Memory B cell (primary cell): ENCODE results near the gene CASP8.
A peak's percentile ranks its signal among the peaks of the same experiment; 100 is the strongest.
"Not testable (repeated sequence)": the region's sequence is repeated elsewhere in the genome, so short reads cannot be mapped to it uniquely, and the experiment has no call there.

ENCODE experiments used
- ATAC-seq: fragments of 150-1000 bp; cut with Tn5 transposase; 2 replicates; pipeline ENCODE4 v1.10.0; 2021; ENCODE audit warnings: low read depth, mild to moderate bottlenecking, moderate library complexity
- DNase-seq, 2 donors: peaks; one replicate each; pipeline ENCODE4 v3.0.0; 2022; ENCODE audit warnings: low spot score in 2 of 2
- H3K27ac Mint-ChIP-seq: one replicate; pipeline ENCODE4 v1.8.0; 2022; ENCODE audit warnings: mild to moderate bottlenecking, moderate library complexity, mixed read lengths
- H3K27me3 Mint-ChIP-seq: one replicate; pipeline ENCODE4 v1.8.0; 2022; ENCODE audit warnings: mixed read lengths
- H3K36me3 Mint-ChIP-seq: one replicate; pipeline ENCODE4 v1.8.0; 2022; ENCODE audit warnings: mild to moderate bottlenecking, mixed read lengths
- H3K4me1 Mint-ChIP-seq: one replicate; pipeline ENCODE4 v1.8.0; 2022; ENCODE audit warnings: mixed read lengths
- H3K4me3 Mint-ChIP-seq: one replicate; pipeline ENCODE4 v1.8.0; 2022; ENCODE audit warnings: mild to moderate bottlenecking, moderate library complexity, mixed read lengths
- H3K9me3 Mint-ChIP-seq: one replicate; pipeline ENCODE4 v1.8.0; 2022; ENCODE audit warnings: mixed read lengths

The CASP8 gene

GRCh38 chr2:201233812-201234662, 26.3 kb upstream of the CASP8 start:
- DNase-seq (peak in 1 of 2 donors; percentile 31), ATAC-seq (peak; percentile 2)
- peak overlapping the region; percentile 89 for H3K4me3 Mint-ChIP-seq
- no peaks in the 10 kb centered on the region for H3K9me3 Mint-ChIP-seq
- H3K27ac Mint-ChIP-seq, result peak overlapping the region; percentile 96
- H3K27me3 Mint-ChIP-seq, result no peaks in the 10 kb centered on the region
- H3K36me3 Mint-ChIP-seq, result peaks cover 6% of the 10 kb centered on the region
- H3K4me1 Mint-ChIP-seq, result peaks cover 35% of the 10 kb centered on the region

- no peak for ATAC-seq
- Mint-ChIP-seq H3K4me1 (peaks cover 38% of the 10 kb centered on the region), H3K36me3 (peaks cover 11% of the 10 kb centered on the region), H3K9me3 (no peaks in the 10 kb centered on the region), H3K27me3 (no peaks in the 10 kb centered on the region), H3K4me3 (peak overlapping the region; percentile 89), H3K27ac (peak overlapping the region; percentile 96)
- no peak for DNase-seq
Measured at GRCh38 chr2:201234663-201235135, 25.6 kb upstream of the CASP8 start.

- peaks cover 20% of the 10 kb centered on the region for H3K36me3 Mint-ChIP-seq
- no peaks in the 10 kb centered on the region for H3K27me3 Mint-ChIP-seq
- peak overlapping the region; percentile 96 for H3K27ac Mint-ChIP-seq
- H3K4me1 Mint-ChIP-seq, result peaks cover 50% of the 10 kb centered on the region
- no peaks in the 10 kb centered on the region for H3K9me3 Mint-ChIP-seq
- DNase-seq (peak; percentile 52 to 67), ATAC-seq (peak; percentile 18)
- H3K4me3 Mint-ChIP-seq, result peak overlapping the region; percentile 68
Measured at GRCh38 chr2:201235860-201236811, 24.2 kb upstream of the CASP8 start.

- Mint-ChIP-seq H3K36me3 (peaks cover 20% of the 10 kb centered on the region), H3K27ac (peak overlapping the region; percentile 67), H3K9me3 (no peaks in the 10 kb centered on the region), H3K4me3 (no peak overlapping the region), H3K27me3 (no peaks in the 10 kb centered on the region), H3K4me1 (peaks cover 46% of the 10 kb centered on the region)
- ATAC-seq (no peak), DNase-seq (no peak)
Measured at GRCh38 chr2:201237486-201238123, 22.7 kb upstream of the CASP8 start.

- H3K9me3 Mint-ChIP-seq, ATAC-seq, H3K27me3 Mint-ChIP-seq, H3K4me3 Mint-ChIP-seq, DNase-seq: not testable (repeated sequence)
- peak overlapping the region; percentile 64 for H3K27ac Mint-ChIP-seq
- peaks cover 20% of the 10 kb centered on the region for H3K36me3 Mint-ChIP-seq
- H3K4me1 Mint-ChIP-seq, result peaks cover 40% of the 10 kb centered on the region
Measured at GRCh38 chr2:201239167-201239935, 21.0 kb upstream of the CASP8 start.

- Mint-ChIP-seq H3K36me3 (peaks cover 19% of the 10 kb centered on the region), H3K4me1 (peaks cover 34% of the 10 kb centered on the region), H3K9me3 (no peaks in the 10 kb centered on the region), H3K27me3 (no peaks in the 10 kb centered on the region), H3K4me3 (peak overlapping the region; percentile 6), H3K27ac (peak overlapping the region; percentile 70)
- peak; percentile 66 for ATAC-seq
- no peak for DNase-seq
Measured at GRCh38 chr2:201242571-201243277, 17.6 kb upstream of the CASP8 start.

- H3K27me3 Mint-ChIP-seq, result no peaks in the 10 kb centered on the region
- H3K27ac Mint-ChIP-seq, result peak overlapping the region; percentile 64
- no peak for DNase-seq
- no peak overlapping the region for H3K4me3 Mint-ChIP-seq
- H3K4me1 Mint-ChIP-seq, result peaks cover 30% of the 10 kb centered on the region
- no peaks in the 10 kb centered on the region for H3K9me3 Mint-ChIP-seq
- peaks cover 13% of the 10 kb centered on the region for H3K36me3 Mint-ChIP-seq
- ATAC-seq, result no peak
Measured at GRCh38 chr2:201244829-201245228, 15.5 kb upstream of the CASP8 start.

- Mint-ChIP-seq H3K4me3 (no peak overlapping the region), H3K4me1 (peaks cover 28% of the 10 kb centered on the region), H3K9me3 (no peaks in the 10 kb centered on the region), H3K27ac (no peak overlapping the region), H3K36me3 (peaks cover 13% of the 10 kb centered on the region), H3K27me3 (no peaks in the 10 kb centered on the region)
- ATAC-seq (no peak), DNase-seq (no peak)
Measured at GRCh38 chr2:201246280-201246679, 14.1 kb upstream of the CASP8 start.

GRCh38 chr2:201248288-201248844, 12.0 kb upstream of the CASP8 start:
- H3K27ac Mint-ChIP-seq, result peak overlapping the region; percentile 73
- ATAC-seq, result no peak
- peaks cover 33% of the 10 kb centered on the region for H3K4me1 Mint-ChIP-seq

GRCh38 chr2:201249889-201250288, 10.4 kb upstream of the CASP8 start:
- Mint-ChIP-seq H3K27me3 (no peaks in the 10 kb centered on the region), H3K4me1 (peaks cover 33% of the 10 kb centered on the region), H3K27ac (peak overlapping the region; percentile 73), H3K9me3 (no peaks in the 10 kb centered on the region), H3K4me3 (no peak overlapping the region), H3K36me3 (peaks cover 15% of the 10 kb centered on the region)
- DNase-seq, result no peak
- no peak for ATAC-seq

More at GRCh38 chr2:201248288-201248844, 12.0 kb upstream of the CASP8 start:
- Mint-ChIP-seq H3K4me3 (no peak overlapping the region), H3K9me3 (no peaks in the 10 kb centered on the region), H3K36me3 (peaks cover 15% of the 10 kb centered on the region), H3K27me3 (no peaks in the 10 kb centered on the region)
- DNase-seq, result no peak

- ATAC-seq (peak; percentile 42), DNase-seq (no peak)
- H3K27ac Mint-ChIP-seq, result peak overlapping the region; percentile 73
- H3K4me3 Mint-ChIP-seq, result no peak overlapping the region
- peaks cover 15% of the 10 kb centered on the region for H3K36me3 Mint-ChIP-seq
- no peaks in the 10 kb centered on the region for H3K9me3 Mint-ChIP-seq
- peaks cover 28% of the 10 kb centered on the region for H3K4me1 Mint-ChIP-seq
- no peaks in the 10 kb centered on the region for H3K27me3 Mint-ChIP-seq
Measured at GRCh38 chr2:201250741-201251140, 9.6 kb upstream of the CASP8 start.

- Mint-ChIP-seq H3K9me3 (no peaks in the 10 kb centered on the region), H3K36me3 (peaks cover 10% of the 10 kb centered on the region), H3K4me3 (no peak overlapping the region), H3K27me3 (no peaks in the 10 kb centered on the region), H3K4me1 (peaks cover 37% of the 10 kb centered on the region), H3K27ac (peak overlapping the region; percentile 88)
- no peak for ATAC-seq
- no peak for DNase-seq
Measured at GRCh38 chr2:201254081-201254730, 6.1 kb upstream of the CASP8 start.
